Stimulated activated naive CD4-positive, alpha-beta T cell (primary cell): ENCODE measurements around the gene EFEMP1.

Experiments
- DNase-seq, 6 experiments: peaks; one replicate each; lab custom pipeline; 2025; lab: John Stamatoyannopoulos, UW

EFEMP1 gene, protein sequence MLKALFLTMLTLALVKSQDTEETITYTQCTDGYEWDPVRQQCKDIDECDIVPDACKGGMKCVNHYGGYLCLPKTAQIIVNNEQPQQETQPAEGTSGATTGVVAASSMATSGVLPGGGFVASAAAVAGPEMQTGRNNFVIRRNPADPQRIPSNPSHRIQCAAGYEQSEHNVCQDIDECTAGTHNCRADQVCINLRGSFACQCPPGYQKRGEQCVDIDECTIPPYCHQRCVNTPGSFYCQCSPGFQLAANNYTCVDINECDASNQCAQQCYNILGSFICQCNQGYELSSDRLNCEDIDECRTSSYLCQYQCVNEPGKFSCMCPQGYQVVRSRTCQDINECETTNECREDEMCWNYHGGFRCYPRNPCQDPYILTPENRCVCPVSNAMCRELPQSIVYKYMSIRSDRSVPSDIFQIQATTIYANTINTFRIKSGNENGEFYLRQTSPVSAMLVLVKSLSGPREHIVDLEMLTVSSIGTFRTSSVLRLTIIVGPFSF

DNA sequence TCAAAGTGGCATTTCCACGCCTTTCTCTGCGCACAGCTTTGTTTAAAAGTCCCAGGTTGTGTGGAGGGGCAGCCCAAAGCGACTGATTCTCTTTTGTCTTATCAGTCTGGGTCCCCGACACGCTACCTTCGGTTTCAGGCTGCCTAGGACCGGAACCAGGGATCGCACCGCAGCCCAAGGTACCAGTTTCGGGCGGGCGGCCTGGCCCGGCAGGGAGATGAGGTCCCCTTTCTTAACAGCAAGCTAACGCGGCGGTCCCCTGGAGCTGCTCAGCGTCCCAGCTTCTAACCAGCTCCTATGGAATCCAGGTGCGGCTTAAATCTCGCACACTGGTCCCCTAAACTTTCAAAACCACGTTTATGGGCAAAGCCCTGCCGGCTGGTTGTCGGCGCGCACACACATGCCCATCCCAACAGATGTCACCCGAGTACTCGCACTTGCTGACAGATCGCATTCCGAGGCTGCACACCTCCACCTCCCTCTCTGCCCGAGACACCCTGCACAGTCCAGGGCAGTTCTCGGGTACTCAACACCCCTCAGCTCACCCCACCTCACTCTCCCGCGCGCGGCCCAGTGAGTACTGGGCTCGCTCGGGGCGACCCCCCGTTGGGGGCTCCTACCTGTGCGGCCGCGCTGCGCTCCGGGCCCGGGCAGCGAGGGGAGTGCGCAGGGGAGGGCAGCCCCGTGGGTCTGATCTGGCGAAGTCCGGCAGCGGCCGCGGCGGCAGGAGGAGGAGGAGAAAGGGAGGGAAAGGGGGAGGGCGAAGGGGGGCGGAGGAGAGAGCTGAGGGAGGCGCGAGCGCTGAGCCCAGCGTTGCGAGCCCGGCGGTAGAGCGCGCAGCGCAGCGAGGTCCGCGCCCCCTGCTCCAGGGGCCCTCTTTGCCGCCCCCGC lies at the start of gene EFEMP1:
Gene EFEMP1 (minus strand): TSS at position 692 of the 891 bp plus-strand sequence. CDS start 1,342 bp downstream, outside the sequence.
- DNase-seq = no peak

DNA sequence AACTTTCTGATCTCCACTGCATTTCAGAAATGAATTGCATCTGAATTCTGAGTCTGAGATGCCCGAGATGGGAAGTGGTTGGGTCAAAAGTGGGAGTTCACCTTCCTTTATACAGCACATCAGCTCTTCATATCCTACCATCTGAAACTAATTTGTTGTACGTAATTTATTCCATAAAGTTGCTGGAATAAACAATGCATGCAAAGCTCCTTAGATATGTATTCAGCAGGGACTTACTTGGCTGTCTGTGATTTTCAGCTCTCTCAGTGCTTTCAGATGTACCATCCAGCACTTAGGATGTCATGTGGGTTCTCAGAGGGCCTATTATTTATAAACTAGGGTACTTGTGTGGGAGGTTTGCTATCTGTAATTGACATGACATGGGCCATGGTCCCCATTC lies 46.9 kb upstream of the EFEMP1 start:
- no peak for DNase-seq

DNA sequence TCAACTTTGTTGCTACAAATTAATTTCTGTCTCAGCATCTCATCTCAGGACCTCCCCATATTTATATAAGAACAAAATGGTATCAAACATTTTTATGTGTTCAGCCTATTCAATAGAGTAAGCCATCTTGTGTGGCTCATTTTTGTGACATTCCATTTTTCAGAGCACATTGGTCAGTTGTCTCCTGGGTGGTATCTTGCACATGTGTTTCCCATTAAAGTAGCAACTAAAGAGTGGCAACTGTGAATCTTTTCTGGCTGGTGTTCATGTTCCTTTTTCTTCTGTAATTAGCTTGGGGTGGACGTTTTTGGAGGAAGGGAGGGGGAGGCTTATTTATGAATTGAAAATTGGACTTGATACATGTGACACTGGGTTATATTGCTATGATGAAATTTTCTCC lies 45.4 kb upstream of the EFEMP1 start:
- DNase-seq = no peak

GRCh38 chr2:55966401-55967118 lies 43.0 kb upstream of the EFEMP1 start:
- DNase-seq = no peak

GRCh38 chr2:55965966-55966365 lies 42.4 kb upstream of the EFEMP1 start:
- no peak for DNase-seq

- DNase-seq = no peak
Observed at GRCh38 chr2:55965276-55965675, 41.7 kb upstream of the EFEMP1 start.

- no peak for DNase-seq
Observed at GRCh38 chr2:55962915-55963314, 39.3 kb upstream of the EFEMP1 start.

DNA sequence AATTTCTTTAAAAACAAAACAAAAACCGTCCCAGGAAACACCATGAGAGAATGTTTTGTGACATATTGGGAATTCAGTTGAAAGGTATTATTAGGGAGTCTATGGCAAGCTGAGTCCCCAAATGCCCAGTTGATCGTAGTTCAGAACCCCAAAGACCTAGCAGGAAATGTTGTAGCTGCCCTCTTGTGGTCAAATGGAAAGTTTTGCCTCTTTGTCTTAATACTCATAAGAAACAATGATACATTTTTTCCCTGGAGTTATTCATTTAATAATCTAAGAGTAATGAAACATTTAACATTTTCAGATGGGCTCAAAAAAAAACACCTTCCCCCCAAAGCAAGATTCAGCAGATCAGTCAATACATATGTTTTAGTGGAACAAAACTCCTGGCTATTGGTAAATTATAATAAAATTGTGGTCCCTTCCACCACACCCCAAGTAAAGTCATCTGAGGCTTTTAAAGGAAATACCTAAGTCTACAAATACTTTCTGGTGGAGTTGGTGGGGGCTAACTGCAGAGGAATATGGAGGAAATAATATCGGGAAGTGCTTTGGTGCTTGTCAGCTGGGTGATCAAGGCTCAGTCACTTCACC lies 37.8 kb upstream of the EFEMP1 start:
- DNase-seq = no peak

DNA sequence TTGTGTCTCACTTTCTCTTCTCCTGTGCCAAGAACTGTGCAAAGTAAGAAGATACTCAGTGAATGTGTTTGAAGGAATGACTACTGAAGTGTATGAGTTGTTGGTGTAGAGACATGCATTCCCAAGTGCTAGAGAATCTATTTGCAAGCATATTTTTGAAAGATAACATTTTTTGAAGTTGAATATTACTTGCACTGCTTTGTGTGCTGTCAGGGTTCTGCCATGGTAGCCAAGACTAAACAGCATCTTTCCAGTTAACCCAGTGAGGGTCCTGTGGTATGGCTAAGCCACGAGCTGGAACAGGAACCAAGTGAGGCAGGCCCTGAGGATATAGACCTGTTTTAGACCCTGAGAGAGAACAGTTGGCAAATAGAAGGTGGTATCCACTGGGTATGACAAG lies 35.2 kb upstream of the EFEMP1 start:
- no peak for DNase-seq

DNA sequence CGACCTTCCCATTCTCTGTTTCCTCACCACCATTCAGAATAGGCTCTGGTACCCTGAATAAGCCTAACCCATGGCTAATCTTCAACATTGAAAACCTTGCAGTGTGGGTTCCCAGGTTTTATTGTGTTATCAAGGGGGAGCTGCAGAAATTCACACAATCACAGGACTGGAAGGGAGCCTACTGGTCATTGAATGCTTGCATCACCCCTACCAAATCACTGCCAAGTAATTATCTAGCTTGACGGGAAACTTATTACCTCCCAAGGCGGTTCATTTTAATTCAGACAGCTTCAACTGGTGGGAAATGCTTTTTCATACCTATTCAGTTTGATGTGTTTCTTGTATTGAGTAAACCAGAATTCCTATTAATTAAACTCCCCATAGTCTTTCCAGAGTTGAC lies 33.6 kb upstream of the EFEMP1 start:
- DNase-seq = no peak

GRCh38 chr2:55954306-55955035 lies 30.9 kb upstream of the EFEMP1 start:
- DNase-seq = no peak

DNA sequence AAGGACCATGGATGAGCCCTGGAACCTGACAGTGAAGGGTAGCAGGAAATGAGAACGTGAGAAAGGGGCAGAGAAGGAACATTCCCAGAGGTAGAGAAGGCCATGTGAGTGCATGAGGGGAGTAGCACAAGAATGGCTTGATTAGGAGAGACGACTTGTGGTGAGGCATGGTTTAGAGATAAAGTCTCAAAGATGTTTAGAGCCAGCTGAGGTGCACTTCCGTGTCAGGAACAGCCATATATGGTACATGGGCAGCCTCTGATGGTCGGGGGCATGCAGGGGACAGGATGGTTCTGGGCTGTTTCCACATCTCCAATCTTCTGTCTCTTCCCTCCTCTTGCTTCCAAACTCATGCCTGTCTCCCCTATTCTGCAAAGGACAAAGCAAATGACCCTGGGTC lies 28.8 kb upstream of the EFEMP1 start:
- no peak for DNase-seq

- DNase-seq = no peak
Observed at GRCh38 chr2:55951533-55951932, 28.0 kb upstream of the EFEMP1 start.

- DNase-seq = no peak
Observed at GRCh38 chr2:55949613-55950012, 26.0 kb upstream of the EFEMP1 start.

DNA sequence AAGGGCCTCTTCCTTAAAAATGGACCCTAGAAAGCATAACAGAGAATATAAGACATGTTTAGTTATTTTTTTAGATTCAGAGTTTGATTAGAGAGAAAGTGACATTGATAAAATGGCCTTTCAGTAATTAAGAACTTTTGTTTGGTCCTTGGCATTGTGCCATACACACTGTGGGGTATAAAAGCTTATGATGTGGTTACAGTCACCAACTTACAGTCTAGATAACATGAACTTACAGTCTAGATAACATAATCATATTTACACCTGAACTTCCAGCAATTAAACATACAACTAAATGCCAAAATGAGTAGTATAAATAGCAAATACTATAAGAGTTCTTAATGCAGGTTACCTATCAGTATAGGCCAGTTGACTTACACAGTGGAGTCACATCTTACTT lies 25.6 kb upstream of the EFEMP1 start:
- DNase-seq = no peak

DNA sequence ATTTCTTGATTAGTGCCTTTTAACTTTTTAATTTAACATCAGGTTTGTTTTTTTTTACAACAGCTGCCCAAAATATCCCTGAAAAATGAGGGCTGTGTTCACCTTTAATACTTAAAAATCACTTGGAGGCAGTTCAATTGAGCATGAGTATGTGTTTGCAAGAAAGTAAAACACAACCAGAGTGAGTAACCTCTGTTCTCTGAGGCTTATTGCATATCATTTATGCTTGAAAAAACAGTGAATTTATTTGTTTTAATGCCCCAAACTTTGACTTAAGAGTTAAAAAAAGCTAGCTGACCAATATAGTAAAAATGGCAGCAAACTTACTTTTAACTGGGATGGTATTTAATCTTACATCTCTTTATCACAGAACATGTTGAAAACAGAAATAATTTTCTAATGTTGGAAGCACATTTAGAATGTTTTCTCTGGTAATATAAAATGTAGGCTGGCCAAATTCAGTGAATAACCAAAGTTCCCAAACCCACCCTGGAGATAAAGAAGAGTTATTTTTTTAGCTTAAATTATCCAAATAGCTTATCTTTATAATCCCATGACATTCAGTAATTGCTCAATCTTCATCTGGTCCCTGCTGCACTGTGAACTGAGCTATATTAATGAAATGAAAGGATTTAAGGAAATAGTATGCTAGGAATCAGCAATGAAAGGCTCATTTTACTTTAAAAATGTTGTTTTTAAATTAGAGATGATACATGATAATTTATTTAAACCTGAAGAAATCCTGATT lies 24.8 kb upstream of the EFEMP1 start:
- no peak for DNase-seq

GRCh38 chr2:55947752-55948151 lies 24.2 kb upstream of the EFEMP1 start:
- DNase-seq = no peak

DNA sequence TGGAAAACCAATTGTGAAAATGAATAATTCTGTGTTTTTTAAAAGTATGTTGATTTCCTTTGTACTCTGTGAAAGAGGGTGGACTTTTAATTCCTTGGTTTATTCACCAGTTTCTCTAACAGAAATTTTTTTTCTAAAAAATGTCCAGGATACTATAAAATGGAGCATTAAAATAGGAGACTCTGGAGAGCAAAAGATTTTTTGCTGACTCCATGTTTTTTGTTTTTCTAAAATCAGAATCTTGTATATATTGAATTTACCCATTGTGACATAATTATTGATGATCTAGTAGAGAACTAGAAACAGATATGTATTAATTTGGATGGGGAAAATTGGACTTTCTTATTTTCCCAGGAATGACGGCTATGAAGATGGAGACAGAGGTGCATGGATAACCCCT lies 23.2 kb upstream of the EFEMP1 start:
- no peak for DNase-seq

DNA sequence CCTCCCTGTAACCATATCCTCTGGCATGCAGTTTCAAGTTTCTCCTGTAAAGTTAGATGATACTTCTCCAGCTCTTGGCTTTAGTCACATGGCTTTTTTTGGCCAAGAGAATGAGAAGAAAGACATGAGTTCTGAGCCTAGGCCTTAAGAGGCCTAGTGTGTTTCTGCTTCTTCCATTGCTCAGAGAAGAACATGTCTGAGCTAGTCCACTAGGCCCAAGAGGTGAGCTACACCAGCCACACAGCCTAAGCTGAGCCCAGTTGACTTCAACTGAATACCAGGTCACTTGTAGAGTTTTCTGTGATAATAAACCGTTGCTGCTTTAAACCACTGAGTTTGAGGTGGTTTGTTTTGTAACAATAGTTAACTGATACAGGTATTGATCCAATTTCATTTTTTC lies 19.9 kb upstream of the EFEMP1 start:
- DNase-seq = no peak

- DNase-seq = no peak
Observed at GRCh38 chr2:55936351-55936750, 12.8 kb upstream of the EFEMP1 start.
